ENCODE data around the gene DNAJB2. TPM values are rescaled to one million over a fixed set of nuclear protein-coding genes. Genes with fewer than 3 reads are reported as not detected.

The DNAJB2 gene
- polyA plus RNA-seq, 1 of the 3 experiments (the other 2 are of a cell fraction), result 39.9 TPM

GRCh38 chr2:219296142-219296541 is 17.0 kb downstream of the DNAJB2 start:
- Histone ChIP-seq H3K4me2 (no peak overlapping the region), H3K9me2 (no peaks in the 10 kb centered on the region), H2AFZ (ENCODE audit: low read depth) (no peak overlapping the region), H3K4me3 (ENCODE audit: low read depth in 2 of 2, low read length in 1 of 2) (no peak overlapping the region), H3K36me3 (replicated peaks in 1 of 2; ENCODE audit: control insufficient read depth in 1 of 2, insufficient read depth in 2 of 2, low read length in 1 of 2) (no peaks in the 10 kb centered on the region), H3K27me3 (ENCODE audit: insufficient read depth) (no peaks in the 10 kb centered on the region), H4K20me1 (ENCODE audit: insufficient read depth) (no peaks in the 10 kb centered on the region), H3K9ac (no peak overlapping the region), H3K79me2 (ENCODE audit: insufficient read depth) (no peaks in the 10 kb centered on the region), H3K9me3 (no peaks in the 10 kb centered on the region), H3K27ac (ENCODE audit: low read depth in 2 of 2, low read length in 1 of 2) (no peak overlapping the region), H3K4me1 (ENCODE audit: control insufficient read depth in 1 of 2, insufficient read depth in 2 of 2, low read depth in 1 of 2, low read length in 1 of 2) (peaks cover 0 to 7% of the 10 kb centered on the region in 2 experiments; a peak in 1 of 4 replicates), H3F3A (replicated peaks; ENCODE audit: insufficient read depth) (no peaks in the 10 kb centered on the region)
- CTCF ChIA-PET, result interaction anchor here (1.6 to 9.0 kb wide), 15 partner anchors 13 to 267 kb away, joined by 5 to 312 read pairs (median 23); partner anchors contain the start of genes ANKZF1, ATG9A, CNPPD1 and DNAJB2
- POLR2A ChIA-PET, result interaction anchor here (1.4 to 1.7 kb wide), 2 partner anchors 13 to 77 kb away, joined by 4 to 7 read pairs; partner anchors contain the start of gene ABCB6
- TF ChIP-seq FOXM1 (IDR thresholded peaks at IDR 0.05; ENCODE audit: low read depth) (no peak), USF1 (IDR thresholded peaks at IDR 0.05; ENCODE audit: borderline replicate concordance, low read depth) (no peak), JUND (IDR thresholded peaks at IDR 0.05) (no peak), TAF1 (IDR thresholded peaks at IDR 0.05; ENCODE audit: borderline replicate concordance, low read depth, low read length) (no peak), POLR2AphosphoS5 (IDR thresholded peaks at IDR 0.05; ENCODE audit: low read depth, low read length) (no peak), PBX3 (IDR thresholded peaks at IDR 0.05) (no peak), TCF12 (IDR thresholded peaks at IDR 0.05) (no peak), NRF1 (IDR thresholded peaks at IDR 0.05; ENCODE audit: low read depth, low read length) (no peak), FOSL2 (IDR thresholded peaks at IDR 0.05; ENCODE audit: borderline replicate concordance, low read depth) (no peak), RCOR1 (IDR thresholded peaks at IDR 0.05; ENCODE audit: low read length) (no peak), MEF2A (IDR thresholded peaks at IDR 0.05; ENCODE audit: borderline replicate concordance, low read depth) (no peak), CTCF (IDR thresholded peaks at IDR 0.05) (no peak), NFIC (IDR thresholded peaks at IDR 0.05; ENCODE audit: borderline replicate concordance) (no peak), MXI1 (IDR thresholded peaks at IDR 0.05; ENCODE audit: low read depth, low read length) (no peak)
- DNase-seq, result no peak
- 88% methylated on average over 14 of the region's 14 CpGs for WGBS (ENCODE audit: low lambda C conversion rate)
